Pons (tissue), 1 donor: Measurements from ENCODE around the gene LRCH1.

Source experiments
- DNase-seq: peaks from one replicate; pipeline ENCODE4 v3.0.0-alpha.2; 2016; ENCODE audit warnings: low spot score

The LRCH1 gene

GRCh38 chr13:46535825-46536224 lies 17.1 kb upstream of the LRCH1 start:
- no peak for DNase-seq

DNA sequence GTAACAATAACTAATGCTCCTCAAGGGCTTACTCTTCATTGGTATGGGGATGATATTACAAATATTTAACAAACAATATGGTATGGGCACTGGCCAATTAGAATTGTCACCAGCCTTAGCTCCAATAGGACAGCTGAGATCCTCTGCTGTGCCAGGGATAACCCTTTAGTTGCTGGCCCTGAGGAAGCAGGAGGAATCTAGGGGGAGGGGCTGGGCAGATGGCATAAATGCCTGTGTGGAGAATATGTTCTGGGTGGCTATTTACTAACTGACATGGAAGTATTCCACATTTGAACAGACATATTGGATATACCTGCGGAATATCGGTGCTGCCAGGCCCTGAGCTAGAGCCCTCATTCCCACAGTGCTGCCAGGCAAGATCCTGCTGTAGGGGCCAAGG lies 16.6 kb upstream of the LRCH1 start:
- DNase-seq, result no peak

GRCh38 chr13:46539231-46539630 lies 13.7 kb upstream of the LRCH1 start:
- DNase-seq, result no peak

- no peak for DNase-seq
Measured at GRCh38 chr13:46541210-46541609, 11.8 kb upstream of the LRCH1 start.

DNA sequence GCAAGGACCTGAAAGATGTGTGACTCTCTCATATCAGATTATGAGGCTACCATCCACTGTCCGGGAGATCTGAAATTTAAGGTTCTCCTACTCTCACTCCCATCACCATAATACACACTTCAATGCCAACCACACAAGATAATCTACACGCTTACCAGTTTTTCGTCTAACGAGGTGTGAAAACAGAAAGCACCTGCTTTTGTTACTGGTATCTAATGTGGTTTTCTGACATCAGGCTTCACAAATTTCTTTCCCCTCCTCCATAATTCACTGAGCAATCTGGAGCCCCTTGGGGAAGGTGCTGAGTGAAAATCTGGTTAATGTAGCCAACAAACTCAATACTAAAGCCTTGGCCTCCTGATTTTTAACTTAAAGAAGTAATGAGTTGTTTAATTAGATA lies 10.1 kb upstream of the LRCH1 start:
- no peak for DNase-seq

- no peak for DNase-seq
Measured at GRCh38 chr13:46543287-46543686, 9.7 kb upstream of the LRCH1 start.

GRCh38 chr13:46544208-46544607 lies 8.8 kb upstream of the LRCH1 start:
- no peak for DNase-seq

DNA sequence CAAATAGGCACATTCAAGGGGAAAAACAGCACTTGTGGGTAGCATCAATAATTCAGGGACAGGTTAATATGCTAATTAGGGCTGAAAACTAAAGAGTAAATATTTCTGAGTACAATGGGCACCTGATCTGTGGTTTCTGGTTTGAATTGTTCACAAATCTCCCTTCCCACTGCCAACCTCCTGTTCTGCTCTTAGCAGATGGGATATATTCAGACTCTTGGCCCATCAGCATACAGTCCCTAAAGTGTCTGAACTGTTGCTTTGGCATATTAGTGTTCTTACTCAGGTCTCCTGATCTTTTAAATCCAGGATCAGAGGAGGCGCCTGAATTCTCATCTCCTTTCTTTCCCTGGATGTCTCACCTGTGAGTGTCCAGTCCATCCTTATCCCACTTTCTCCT lies 8.2 kb upstream of the LRCH1 start:
- no peak for DNase-seq

DNA sequence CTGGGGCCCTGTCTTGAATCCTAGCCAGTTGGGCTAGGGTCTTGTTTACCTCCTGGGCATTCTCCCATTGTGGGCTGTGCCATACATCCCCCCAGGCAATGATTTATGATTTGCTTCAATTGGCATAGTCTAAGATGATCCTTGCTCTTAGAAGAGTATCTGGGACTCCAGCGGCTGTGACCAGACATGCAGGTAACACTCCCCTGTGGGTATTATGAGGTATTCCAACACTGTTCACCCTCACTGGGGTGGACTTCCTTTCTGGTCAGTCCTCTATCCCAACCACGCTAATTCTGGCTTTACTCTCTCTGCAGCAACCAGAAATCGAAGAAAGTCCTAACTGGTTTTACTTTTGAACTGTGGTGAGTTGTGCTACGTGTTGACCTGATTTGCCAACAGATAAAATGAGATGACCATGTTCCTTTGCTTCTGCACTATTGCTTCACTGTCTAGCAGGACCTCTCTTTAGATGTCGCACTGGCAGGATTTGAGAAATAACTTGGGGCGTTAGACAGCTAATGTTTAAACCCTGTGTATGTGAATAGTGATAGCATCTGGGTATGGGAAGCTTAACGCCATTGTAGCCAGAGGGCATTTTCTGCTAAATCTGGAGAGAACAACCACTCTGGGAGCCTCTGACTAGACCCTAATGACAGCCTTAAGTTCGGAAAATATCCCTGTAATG lies 6.7 kb upstream of the LRCH1 start:
- no peak for DNase-seq

DNA sequence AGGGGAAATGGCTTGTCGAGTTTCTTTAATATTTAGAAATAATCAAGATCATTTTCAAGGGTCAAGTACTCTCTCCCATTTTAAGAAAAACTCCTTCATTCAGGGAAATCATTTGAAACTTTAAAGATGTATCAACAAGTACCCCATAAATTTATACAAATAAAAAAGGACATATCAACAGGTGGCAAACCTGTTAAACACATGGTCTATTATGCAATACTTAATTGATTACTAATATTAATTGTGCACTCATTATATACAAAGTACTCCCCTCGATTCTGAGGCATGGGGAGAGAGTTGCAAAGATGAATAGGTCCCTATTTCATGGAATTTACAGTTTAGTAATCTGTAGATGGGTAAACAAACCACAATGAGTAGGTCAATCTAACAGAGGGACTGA lies 2.1 kb upstream of the LRCH1 start:
- DNase-seq, result no peak

GRCh38 chr13:46551410-46552302 lies 1.3 kb upstream of the LRCH1 start:
- DNase-seq, result peak; percentile 66

GRCh38 chr13:46552303-46552682 lies 677 bp upstream of the LRCH1 start:
- DNase-seq, result no peak

DNA sequence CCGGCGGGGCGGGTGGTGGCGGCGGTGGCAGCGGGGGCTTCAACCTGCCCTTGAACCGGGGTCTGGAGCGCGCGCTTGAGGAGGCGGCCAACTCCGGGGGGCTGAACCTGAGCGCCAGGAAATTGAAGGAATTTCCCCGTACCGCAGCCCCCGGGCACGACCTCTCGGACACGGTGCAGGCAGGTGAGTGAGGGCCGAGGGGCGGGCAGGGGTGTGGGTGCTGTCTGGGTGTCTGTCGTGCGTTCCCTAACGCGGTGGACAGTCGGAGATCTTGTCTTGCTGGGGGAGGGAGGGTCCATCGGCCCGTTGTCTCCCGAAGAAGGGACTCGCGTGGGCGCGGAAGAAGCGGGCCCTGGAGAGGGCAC lies 533 bp downstream of the LRCH1 start:
- no peak for DNase-seq

DNA sequence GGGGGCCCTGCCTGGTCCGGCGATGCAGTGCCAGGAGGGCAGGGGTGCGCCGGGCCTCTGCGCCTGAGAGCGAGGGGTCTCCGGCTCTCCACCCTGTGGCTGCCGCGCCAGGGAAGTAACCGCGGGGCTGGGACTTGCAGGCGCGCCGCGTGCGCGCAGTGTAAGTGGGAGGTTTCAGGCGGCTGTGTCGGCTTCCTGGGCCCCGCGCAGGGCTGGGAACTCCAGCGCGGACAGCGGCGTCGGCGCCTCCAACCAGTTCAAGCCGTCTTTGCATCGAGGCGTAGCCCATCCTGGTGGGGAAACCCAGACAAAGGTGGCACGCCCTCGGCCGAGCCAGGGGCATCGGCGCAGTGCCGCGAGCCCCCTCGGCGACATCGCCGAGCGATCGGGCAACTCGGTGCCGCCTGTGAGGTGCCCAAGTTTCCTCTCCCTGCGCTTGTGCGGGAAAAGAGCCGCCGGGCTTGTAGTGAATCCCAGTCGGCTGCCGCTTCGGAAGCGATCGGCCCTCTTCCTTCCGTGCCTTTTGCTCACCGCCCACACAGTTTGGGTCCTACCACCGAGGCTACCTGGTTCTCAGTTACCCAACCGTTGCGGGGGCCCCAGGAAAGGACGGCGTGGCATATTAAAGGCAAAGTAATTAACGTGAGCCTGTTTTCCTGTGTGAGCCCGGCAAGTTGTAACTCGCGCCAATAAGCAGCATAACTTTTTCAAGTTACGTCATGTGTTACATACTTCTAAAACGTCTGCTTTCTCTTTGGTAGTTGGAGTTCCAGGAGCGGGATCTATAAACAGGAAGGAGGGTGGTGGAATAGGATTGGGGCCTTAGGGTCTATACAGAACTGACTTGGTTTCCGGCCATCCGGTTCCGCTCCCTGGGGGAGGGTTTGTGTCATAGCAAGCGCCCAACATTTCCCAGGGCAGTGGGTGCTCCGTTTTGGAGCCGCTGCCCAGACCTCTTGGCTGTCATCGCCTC lies 1.2 kb downstream of the LRCH1 start:
- DNase-seq, result peak; percentile 62

GRCh38 chr13:46554951-46555350 lies 2.0 kb downstream of the LRCH1 start:
- DNase-seq, result no peak

- DNase-seq, result no peak
Measured at GRCh38 chr13:46555722-46556417, 2.9 kb downstream of the LRCH1 start.

DNA sequence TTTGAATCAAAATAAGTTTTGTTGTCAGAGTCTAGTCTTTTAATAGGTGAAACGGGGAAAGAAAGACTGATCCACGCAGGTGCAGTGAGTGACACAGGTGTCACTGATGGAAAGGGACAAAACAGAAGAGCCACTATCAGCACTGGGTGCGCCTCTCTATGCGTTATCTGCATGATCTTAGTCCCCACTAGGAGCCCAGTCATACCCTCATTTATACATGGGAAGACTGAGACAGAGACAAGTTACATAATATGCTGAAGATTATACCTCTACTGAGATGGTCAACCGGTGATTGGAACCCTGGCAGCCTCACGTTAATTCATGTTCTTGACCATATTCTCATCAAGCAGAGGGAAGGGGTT lies 3.4 kb downstream of the LRCH1 start:
- DNase-seq, result no peak

DNA sequence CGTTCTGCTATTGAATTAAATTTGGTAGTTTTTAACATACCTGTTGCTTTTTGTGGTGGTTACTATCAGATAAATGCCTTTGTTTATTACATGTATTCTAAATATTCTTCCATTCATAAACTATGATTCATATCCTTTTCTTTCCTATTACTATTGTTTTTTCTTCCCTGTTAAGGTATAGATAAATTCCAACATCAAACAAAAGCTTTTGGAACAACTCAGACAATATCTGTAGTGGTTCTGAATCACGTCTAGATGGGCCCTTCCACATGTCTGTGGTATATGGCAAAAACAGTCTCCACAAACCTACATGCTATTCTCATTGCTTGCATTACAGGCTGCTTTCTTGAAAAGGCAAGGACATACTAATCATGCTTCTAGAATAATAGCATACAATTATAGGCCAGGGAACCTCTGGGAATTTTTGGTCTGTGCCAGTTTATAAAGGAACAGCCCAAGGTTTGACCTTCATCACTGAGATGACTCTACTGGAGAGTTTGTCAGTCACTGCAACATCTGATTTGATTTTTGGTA lies 6.4 kb downstream of the LRCH1 start:
- no peak for DNase-seq

DNA sequence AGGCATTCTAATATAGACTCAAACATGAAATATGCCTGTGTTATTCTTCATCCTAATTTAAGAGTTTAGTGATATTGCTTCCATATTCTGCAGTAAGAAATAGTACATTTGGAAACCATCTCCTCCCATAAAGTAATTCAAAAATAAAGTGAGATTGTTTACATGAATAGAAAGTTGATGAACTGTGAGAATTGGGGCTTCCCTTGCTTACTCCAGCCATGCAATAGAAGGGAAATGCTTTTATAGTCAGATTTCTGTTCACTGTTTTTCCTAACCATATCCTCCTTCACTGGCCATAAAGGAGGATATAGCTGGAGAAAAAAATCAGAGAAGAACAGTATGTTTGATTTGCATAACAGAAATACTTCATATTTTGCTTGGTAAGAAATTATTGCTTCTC lies 7.8 kb downstream of the LRCH1 start:
- no peak for DNase-seq

GRCh38 chr13:46561286-46561685 lies 8.3 kb downstream of the LRCH1 start:
- no peak for DNase-seq

GRCh38 chr13:46561691-46562090 lies 8.7 kb downstream of the LRCH1 start:
- DNase-seq, result no peak

DNA sequence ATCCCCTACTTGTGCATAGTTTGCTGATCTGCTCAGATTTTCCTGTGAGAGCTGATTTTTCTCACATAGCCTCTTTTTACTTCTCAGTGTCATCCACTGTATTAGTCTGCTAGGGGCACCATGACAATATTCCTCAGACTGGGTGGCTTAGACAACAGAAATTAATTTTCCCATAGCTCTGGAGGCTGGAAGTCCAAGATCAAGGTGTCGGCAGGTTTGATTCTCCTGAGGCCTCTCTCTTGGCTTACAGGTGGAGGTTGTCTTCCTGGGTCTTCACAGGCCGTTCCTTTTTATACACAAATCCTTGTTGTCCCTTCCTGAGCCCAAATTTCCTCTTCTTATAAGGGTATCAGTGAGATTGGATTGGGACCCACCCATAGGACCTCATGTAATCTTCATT lies 9.2 kb downstream of the LRCH1 start:
- no peak for DNase-seq
